ENCODE data around the gene OTOA.
"Not testable (repeated sequence)": the region's sequence is repeated elsewhere in the genome, so short reads cannot be mapped to it uniquely, and the experiment has no call there.

Gene OTOA

DNA sequence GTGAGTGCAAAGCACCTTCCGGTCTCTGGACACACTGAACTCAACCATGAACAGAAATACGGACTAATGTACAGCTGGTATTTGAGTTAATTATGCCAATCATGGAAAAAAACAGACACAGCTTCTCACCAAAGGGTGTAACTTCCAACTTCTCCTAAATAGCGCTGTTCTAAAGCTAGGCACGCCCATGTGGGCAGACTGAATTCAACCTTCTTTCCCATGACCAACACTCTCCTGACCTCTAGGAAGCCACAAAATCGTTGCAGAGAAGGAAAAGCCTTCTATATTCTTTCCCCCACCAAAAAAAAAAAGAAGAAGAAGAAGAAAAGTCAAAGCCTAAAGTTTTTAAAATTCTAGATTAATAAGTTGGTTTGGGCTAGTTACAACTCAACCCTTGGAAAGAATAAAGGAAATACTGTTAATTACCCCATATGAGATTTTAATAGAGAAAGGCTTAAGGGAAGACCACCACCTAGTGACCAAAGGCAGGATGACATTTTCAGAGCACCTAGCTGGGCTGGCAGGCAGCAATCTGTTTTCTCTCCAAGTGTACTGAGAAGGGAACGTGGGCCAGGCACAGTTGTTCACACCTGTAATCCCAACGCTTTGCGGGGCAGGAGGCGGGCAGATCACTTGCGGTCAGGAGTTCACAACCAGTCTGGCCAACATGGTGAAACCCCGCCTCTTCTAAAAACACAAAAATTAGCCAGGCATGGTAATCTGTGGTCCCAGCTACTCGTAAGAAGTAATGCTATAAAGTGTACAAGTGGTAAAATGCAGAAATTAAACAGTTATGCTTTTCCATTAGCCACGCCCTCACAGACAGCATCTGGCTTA, 138.0 kb downstream of the OTOA start:
- H3K4me2 ChIP-seq (ENCODE audit: low read length); H3K9ac ChIP-seq; H3K9me3 ChIP-seq (ENCODE audit: control insufficient read depth, low read length); H3K79me2 ChIP-seq; H3K27me3 ChIP-seq (ENCODE audit: control insufficient read depth, insufficient read depth, low read length); H3K4me3 ChIP-seq (ENCODE audit: low read depth, low read length); H3K27ac ChIP-seq; H2AFZ ChIP-seq; H3K36me3 ChIP-seq (ENCODE audit: control insufficient read depth, insufficient read depth, low read length); H3K4me1 ChIP-seq: not testable (repeated sequence)
- TF ChIP-seq, protein P1, sequence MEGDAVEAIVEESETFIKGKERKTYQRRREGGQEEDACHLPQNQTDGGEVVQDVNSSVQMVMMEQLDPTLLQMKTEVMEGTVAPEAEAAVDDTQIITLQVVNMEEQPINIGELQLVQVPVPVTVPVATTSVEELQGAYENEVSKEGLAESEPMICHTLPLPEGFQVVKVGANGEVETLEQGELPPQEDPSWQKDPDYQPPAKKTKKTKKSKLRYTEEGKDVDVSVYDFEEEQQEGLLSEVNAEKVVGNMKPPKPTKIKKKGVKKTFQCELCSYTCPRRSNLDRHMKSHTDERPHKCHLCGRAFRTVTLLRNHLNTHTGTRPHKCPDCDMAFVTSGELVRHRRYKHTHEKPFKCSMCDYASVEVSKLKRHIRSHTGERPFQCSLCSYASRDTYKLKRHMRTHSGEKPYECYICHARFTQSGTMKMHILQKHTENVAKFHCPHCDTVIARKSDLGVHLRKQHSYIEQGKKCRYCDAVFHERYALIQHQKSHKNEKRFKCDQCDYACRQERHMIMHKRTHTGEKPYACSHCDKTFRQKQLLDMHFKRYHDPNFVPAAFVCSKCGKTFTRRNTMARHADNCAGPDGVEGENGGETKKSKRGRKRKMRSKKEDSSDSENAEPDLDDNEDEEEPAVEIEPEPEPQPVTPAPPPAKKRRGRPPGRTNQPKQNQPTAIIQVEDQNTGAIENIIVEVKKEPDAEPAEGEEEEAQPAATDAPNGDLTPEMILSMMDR (IDR thresholded peaks at IDR 0.05) = peak; percentile 41

DNA sequence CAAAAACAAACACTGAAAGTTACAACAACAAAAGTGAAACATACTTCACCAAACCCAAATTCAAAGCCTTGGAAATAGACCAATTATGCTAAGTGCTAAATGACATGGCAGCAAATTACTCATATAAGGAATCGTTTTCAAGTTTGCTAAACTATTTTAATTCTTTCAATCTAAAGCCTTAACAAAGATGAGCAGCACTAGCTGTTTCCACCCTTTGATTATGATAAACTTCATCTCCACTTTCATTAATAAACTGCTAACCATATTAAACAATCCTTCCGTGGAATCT, 138.6 kb downstream of the OTOA start:
- H3K79me2 ChIP-seq; H3K4me3 ChIP-seq (ENCODE audit: low read depth, low read length); H3K4me2 ChIP-seq (ENCODE audit: low read length); H3K27me3 ChIP-seq (ENCODE audit: control insufficient read depth, insufficient read depth, low read length); H3K36me3 ChIP-seq (ENCODE audit: control insufficient read depth, insufficient read depth, low read length); H2AFZ ChIP-seq; H3K9me3 ChIP-seq (ENCODE audit: control insufficient read depth, low read length); H3K9ac ChIP-seq; H3K4me1 ChIP-seq; H3K27ac ChIP-seq: not testable (repeated sequence)

All from parathyroid adenoma (tissue), 2 donors.